HPDE6-E6E7 (cell line): ENCODE data around the gene HIP1.
"Not testable (repeated sequence)": the region's sequence is repeated elsewhere in the genome, so short reads cannot be mapped to it uniquely, and the experiment has no call there.

Experiments
- DNase-seq: peaks from one replicate; pipeline ENCODE4 v3.0.0; 2011; ENCODE audit warnings: missing footprints; ENCODE audit errors: extremely low spot score

The HIP1 gene

DNA sequence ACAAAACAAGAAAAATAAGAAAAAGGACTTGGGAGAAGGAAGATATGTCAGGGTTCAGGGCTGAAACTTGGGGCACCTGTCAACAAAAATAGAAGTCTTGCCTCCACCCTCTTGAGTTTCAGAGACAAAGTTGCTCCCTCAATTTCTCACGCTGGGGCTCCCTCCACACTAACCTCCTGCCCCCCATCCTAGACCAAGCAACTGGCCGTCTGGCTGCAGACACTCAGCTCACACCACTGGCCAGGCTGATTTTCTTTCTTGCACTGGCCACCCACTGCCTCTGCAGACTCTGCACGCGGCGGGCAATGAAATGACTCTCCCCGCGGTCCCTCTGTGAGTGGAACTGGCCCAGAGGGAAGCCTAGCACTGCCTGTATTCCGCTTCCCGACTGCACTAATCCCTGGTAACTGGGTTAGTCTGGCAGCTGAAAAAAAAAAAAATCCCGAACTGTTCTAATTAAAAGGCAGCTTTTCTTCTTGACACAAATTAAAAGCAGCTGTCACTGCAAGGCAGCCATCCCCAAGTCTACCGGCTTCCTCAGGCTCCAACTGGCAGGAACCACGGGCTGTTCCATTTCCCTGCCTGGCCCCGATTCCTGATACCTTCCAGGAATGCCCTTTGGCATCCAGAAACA is 163.1 kb downstream of the HIP1 start:
- no peak for DNase-seq

DNA sequence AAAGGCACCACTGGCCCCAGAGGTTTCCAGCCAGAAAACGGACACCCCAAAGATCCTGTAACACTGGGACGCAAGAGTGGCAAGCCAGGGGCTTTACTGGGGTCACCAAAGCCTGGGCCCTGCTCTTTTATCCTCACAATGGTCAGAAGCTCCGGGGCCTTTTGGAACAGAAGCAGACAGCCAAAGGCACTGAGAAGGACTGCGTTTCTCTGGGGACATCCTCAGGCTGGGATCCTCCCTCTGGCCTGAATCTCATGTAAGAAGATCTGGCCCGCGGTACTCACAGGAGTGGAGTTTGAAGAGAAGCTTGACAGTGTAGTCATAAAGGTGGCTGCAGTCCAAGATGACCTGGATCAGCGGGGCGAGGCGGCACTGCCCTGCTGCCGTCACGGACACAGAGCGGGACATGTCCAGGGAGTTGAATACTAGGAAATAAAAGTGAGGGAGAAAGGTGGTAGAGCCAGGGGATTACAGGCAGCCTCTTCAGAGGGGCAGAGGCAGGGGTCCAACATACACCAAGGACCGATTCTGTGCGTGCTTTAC is 165.2 kb downstream of the HIP1 start:
- DNase-seq = no peak

DNA sequence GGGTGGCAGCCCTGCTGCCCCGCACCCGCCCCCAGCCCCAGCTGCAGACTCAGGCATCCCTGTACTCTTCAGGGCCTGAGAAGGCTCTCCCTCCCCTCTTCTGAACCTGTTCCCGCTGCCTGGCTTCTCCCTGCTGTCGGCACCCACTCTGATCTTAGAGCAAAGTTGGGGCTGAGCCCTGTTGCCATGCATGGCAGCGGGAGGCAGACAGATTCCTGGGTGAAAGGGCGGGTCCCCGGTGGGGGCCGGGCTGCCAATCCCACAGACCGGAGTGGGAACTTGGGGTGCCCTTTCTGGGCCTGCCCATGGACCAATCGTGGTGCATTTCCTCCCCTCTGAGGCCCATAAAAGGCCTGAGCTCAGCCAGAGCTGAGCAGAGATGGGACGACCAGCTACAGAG is 165.9 kb downstream of the HIP1 start:
- DNase-seq = no peak

DNA sequence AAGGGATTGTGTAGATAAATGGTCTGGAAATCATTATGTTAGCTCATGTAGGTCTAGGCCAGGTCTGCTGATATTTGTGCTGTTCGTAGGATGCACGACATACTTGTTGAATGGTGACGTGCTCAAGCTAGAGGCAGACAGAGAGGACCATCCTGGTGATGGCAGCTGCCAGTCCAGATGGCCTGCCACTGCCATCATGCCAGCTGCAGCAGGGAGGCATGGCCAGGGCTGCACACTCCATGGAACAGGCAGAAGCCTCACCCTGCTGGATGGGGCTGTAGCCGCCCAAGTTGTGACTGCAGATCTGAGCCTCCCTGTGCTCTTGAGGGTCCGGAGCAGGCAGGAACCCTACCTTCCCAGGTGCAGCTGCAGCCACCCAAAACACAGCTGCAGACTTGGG is 166.3 kb downstream of the HIP1 start:
- no peak for DNase-seq

DNA sequence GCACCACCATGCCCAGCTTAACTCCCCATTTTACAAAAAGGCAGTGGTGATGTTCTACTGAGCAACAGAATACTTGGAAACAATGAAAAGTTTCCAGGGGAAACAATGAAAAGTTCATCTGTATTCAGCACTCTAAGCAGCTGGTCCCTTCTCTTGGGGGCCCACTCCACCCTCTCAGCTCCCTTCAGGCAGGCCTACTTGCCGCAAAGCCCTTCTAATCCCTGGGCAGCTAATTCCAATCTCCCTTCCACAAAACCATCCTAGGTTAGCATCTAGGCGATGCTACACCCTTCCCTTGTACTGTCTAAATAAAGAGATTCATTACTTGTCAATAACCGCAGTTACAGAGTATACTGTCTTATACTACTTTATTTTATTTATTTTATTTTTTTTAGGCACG is 167.5 kb downstream of the HIP1 start:
- DNase-seq = no peak

DNA sequence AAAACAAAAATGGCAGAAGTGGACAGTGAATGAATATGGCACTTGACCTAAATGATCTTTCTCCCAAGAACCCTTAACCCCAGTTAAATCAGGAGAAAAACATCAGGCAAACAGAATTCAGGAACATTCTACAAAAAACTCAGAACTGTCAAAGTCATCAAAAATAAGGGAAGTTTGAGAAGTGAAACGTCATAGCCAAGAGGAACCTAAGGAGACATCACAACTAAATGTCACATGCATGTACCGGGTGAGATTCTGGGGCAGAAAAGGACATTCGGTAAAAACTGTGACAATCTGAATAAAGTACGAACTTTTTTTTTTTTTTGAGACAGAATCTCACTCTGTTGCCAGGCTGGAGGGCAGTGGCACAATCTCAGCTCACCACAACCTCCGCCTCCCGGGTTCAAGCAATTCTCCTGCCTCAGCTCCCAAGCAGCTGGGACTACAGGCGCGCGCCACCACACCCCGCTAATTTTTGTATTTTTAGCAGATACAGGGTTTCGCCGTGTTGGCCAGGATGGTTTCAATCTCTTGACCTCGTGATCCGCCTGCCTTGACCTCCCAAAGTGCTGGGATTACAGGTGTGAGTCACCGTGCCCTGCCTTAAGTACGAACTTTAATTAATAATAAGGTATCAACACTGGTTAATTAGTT is 169.0 kb downstream of the HIP1 start:
- not testable (repeated sequence) for DNase-seq

DNA sequence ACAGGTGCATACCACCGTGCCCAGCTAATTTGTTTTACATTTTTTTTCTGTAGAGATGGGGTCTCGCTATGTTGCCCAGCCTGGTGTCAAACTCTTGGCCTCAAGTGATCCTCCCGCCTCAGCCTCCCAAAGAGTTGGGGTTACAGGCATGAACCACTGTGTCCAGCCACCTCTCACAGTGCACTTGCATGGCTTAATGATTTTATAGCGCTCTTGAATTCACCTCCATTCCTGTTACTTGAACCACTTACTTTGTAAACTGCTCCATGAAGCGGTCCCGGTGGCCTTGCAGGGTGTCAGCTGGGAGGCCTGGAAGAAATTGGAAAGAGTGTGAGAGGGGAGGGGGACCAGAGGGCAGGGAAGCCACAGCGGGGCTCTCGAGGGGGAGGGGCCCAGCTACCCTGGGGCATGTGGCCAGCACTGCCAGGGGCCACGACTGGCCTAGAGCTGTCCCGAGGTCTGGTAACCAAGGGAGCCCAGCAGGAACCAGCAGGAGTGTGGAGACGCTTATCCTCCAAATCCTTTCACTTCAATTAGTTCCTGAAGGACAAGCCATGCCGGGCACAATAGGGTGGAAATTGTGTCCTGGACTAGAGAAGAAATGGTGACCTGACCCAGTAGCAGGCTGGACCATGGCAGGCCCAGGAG is 170.7 kb downstream of the HIP1 start:
- no peak for DNase-seq

DNA sequence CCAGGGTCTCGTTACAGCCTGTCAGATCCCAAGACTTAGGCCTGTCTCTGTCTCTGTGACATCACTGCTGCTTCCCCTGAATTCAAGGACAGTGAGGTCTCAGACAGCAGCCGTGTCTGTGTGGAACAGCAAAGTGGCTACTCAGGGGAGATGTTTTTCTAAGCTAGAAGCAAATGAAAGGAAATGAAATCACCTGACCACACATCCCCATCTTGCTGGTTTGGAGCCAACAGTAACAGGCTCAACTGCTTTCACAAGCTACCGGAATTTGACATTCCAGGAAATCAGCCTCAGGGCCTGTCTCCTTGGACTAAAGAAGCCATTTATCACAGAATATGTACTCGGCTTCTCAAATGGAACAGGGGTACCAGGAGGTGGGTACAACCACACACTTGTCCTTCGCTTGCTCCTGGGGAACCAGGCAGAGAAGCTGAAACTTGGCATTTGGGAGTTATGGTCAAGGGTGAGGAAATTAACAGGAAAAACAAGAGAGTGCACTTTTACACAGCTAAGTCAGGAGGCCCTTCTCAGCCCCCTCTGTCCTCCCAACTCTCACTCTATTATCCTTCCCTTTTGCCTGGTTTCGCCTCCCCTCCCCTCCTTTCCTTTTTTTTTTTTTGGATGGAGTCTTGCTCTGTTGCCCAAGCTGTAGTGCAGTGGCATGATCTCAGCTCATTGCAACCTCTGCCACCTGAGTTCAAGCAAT is 173.5 kb downstream of the HIP1 start:
- DNase-seq = peak; percentile 70

DNA sequence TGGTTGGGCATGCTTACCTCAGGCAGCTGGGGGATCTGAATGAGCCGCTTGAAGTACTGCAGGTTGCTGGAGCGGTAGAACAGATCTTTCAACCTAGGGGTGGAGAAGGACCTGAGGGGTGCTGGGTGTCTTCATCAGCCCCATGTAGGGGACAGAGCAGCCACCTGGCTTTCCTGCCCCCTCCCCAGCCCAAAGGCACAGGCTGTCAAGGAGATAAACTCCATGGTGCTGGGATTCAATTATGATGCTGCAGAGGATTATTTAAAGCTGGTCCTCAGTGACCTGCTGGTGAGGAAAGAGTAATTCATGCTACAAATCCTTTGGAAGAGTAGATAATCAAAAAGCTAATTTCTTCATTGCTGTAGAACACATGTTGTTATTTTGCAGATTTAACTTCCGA is 175.6 kb downstream of the HIP1 start:
- no peak for DNase-seq

DNA sequence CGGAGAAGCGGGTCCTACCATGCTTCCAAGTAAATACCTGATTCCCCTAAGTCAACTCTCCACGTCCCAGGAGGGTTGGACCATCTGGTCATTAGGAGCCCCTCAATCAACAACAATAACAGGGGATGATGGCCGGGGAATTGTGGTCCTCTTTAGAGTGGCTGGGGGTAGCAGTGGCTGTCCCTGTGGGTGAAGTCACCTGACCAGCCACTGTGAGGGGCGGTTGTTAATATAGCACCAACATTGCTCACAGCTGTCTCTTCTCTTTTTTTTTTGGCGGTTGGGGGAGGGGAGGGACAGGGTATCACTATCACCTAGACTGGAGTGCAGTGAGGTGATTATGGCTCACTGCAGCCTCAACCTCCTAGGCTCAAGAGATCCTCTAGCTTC is 178.8 kb downstream of the HIP1 start:
- no peak for DNase-seq

DNA sequence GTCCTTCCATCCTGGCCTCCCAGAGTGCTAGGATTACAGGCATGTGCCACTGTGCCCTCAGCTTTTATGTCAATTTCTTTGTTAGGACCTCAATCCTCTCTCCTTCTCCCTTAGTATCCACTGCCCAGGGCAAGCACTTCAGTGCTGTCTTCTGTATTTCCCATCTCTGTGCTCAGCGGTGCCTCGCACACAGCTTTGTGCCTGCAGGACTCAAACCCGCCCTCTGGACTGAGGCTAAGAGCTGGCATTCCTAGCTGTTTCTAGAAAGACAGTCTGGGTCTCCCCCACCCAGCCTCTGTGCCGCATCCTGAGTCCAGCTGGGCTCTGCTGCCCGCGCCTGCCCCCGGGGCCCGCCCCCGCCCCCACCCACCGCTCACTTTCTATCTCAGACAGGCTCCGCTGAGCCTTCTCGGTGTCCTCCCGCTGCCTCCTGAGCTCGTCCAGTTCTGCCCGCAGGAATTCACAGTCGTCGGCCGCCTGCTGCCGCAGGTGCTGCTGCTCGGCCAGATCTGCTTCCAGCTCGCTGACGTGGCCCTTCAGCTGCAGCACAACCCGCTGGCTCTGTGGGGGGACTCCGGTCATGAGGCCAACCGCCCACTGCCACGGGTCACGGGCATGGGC is 179.3 kb downstream of the HIP1 start:
- no peak for DNase-seq

DNA sequence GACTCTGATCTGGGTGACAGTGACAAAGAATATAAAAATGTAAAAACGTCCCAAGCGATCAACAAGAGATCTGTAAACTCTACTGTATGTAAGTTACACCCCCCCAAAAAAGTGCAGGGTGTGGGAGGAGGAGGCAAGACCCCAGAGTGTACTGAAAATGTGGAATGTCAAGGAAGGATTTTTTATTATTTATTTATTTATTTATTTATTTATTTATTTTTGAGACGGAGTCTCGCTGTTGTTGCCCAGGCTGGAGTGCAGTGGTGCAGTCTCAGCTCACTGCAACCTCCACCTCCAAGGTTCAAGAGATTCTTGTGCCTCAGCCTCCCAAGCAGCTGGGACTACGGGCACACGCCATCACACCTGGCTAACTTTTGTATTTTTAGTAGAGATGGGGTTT is 181.9 kb downstream of the HIP1 start:
- not testable (repeated sequence) for DNase-seq

DNA sequence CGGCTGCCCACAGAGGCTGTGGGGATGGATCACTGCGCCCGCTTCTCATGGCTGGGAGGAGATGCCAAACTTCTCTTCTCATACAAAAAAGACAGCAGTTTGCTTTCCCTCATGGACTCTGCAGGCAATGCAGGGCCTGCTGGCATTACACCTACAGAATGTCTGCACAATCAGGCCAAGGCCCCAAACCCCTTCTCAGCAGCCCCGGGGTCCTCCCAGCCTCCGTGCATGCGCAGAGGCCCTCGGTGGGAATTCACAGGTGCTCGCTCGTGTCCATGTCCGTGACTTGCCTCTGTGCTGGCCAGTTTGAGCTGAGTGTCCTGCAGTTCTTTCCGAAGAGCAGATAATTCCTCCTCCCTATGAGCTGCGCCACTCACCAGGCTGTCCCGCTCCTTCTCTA is 183.0 kb downstream of the HIP1 start:
- DNase-seq = no peak

DNA sequence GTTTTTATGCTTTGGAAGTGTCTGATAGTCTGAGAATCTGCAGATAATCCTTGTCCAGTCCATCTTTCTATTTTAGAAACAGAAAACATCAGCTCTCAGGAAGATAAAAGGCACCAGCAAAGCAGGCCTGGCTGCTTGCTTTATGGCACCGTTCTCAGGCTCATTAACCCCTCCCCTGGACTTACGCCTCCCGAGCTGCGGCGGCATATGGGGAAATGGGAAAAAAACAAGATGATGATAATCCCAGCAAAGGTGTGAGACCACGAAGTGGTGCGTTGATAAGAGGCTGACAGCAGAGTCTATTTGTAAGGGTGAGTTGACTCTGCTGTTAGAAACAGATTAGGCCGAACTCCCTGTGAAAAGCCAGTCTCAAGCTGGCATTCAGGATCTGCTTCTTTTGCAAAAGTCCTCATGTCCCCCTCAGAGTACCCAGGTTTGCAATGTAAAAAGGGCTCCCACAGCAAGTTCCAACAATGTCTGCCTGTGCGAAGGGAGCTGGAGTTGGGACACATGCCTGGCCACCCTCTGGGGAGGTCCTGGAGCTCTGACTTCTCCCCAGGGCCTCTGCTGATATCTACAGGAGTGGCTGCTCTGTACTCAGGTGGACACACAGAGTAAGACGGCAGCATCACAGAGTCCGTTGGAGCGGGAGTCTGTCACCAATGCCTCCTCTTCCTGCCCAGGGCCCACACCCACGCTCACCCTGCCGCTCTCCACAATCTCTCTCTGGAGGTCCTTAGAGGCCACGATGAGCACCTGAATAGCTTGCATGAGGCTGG is 192.3 kb downstream of the HIP1 start:
- no peak for DNase-seq

DNA sequence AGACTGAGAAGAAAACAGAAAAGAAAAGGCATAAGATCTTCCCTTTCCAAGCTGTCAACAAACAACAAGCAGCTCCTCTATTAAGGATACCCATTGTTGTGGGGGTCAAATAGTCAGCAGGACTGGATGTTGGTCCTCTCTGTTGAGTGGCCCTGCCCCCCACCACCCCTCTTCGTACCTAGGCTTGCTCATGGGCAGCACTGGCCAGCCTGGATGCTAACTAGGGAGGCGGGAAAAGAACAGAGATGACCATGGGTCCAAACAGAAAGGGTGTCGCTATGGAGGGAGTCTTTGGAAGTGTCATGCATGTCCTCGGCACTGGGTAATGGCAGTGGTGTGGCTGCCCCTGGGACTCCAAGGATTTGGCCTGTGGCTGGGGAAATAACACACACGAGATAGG is 201.0 kb downstream of the HIP1 start:
- DNase-seq = no peak

DNA sequence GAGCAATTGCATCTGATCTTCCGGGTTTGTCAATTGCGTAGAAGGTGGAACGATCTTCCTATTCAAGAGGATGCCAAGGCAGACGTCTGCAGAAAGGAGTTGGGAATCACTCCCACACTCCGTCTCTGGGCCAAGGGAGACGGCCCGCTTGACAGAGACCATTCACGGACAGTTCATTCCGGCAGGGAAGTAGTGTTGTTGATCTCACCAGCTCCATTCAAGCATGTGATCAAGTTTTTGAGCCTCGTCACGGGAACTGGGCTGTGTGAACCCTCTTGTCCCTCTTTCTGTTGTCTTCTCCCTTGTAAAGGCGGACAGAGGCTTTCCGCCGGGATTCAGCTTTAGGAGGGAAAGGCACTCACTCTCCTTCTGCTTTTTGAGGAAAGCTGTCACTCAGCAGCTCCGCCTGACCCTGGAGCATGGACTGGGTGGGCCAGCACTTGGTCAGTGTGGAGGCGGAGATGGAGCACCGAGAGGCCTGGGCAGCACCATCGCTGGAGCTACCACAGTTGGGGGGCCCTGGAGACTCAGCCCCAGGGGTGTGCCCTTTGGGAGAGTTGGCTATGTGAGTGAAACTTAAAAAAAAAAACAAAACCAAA is 201.7 kb downstream of the HIP1 start:
- DNase-seq = no peak

DNA sequence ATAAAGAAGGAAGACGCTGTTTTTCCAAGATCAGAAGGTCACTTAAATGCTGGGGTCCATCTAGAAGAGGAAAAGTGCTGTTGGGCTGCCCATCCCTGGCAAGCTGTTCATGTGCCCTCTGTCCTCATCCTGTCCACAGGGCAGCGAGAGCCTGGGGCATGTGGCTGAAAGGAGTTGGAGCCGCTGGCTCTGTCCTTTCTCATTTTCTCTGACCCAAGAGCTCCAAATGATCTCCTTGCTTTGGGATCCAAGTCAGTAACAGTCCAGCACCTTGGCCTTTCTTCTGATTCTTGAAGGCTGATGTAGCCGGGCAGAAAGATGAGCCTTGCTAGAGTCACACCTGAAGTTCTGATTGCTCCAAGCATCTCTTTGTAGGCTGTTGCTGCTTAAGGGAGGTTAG is 202.2 kb downstream of the HIP1 start:
- no peak for DNase-seq

DNA sequence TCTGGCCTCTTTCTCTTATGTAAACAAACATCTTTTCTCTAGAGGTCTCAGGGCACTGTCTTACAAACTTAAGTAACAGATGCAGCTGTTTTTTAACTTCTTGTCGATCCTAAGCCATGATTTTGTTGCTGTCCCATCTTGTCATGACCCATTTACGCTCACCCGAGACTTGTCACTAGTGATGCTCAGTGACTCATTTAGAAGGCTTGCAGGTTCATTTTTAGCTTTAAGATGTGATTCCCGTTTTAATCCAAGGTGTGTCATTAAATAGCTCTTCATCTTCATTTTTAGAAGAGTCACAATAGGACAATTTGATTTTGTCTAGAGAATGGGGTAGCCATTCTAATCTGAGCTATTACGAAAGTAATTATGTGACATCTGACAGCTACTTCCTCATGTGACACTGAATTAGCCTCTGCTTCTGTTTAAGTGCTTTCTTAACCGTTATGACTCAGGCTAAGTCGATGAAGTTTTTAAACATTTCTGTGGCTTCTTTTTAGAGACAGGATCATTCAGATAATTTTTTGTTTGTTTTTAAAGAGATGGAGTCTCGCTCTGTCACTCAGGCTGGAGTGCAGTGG is 203.9 kb downstream of the HIP1 start:
- DNase-seq = no peak

DNA sequence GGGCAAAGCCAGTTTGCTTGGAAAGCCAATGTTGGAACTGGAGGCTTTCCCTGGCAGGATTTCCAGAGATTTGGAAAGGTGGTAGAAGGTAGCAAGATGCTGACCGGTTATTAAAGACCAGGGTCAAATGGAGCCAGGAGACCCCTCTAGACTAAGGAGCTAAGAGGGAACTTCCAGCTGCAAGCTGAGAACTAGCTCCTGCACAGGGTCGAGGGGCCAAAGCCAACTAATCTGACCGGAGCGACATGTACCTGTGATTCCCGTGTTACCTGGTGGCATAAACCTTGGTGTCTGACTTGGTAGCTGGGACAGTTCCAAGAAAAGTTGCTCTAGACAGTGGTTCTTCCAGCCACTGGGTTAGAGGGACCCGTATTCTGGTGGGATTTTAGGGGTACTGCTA is 204.8 kb downstream of the HIP1 start:
- DNase-seq = no peak

DNA sequence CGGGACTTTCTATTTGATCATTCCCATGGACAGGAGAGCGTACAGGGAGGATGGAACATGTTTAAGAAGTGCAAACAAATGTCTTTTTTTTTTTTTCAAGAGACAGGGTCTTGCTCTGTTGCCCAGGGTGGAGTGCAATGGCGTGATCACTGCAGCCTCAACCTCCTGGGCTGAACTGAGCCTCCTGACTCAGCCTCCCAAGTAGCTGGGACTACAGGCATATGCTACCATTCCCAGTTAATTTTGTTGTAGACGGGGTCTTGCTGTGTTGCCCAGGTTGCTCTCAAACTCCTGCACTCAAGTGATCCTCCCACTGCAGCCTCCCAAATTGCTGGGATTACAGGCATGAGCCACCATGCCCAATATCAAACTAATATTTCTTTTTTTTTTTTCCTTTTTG is 206.1 kb downstream of the HIP1 start:
- DNase-seq = no peak
